HCT116 (cell line): Measurements from ENCODE around the gene DHCR7. TPM values are rescaled to one million over a fixed set of nuclear protein-coding genes. Genes with fewer than 3 reads are reported as not detected.

Source experiments
- ATAC-seq: fragments of 200-7000 bp; cut with Tn5 transposase; 2 replicates; pipeline ENCODE4 v1.9.1; 2020; ENCODE audit warnings: mild to moderate bottlenecking, moderate library complexity
- BruUV-seq: library from RNA; stranded (reverse); fragments of 400-500 nt; replicated peaks from 2 replicates; lab custom pipeline; 2021; lab: Mats Ljungman, UMichigan
- CTCF ChIA-PET: fragments of 300-600 bp; sonication (Branson Sonifier 250); formaldehyde crosslinking; loops from one replicate; lab custom pipeline; 2021; ENCODE audit warnings: antibody characterized with exemption; lab: Charles Lee
- POLR2A ChIA-PET: fragments of 300-600, 350-600 bp; sonication (Branson Sonifier 250); formaldehyde crosslinking; loops from one replicate; lab custom pipeline; 2021; ENCODE audit warnings: antibody characterized with exemption; lab: Charles Lee
- RAD21 ChIA-PET, 2 experiments: fragments of 300-600 bp; sonication (Branson Sonifier 250); formaldehyde crosslinking; loops; one replicate each; lab custom pipeline; 2023; ENCODE audit warnings: low total read pairs in 2 of 2; ENCODE audit not compliant: uncharacterized antibody in 2 of 2, unreplicated experiment in 2 of 2, low non-redundant PET in 1 of 2; lab: Charles Lee
- DNase-seq: peaks from one replicate; pipeline ENCODE4 v3.0.0-alpha.2; 2010; ENCODE audit warnings: low read depth, low spot score
- H2AFZ ChIP-seq: fragments of 200-600 bp; shearing (Covaris generic), sonication (generic); 2 replicates; pipeline ENCODE4 v1.6.1; 2017; ENCODE audit warnings: low read depth, mixed run types, mixed read lengths, antibody characterized with exemption, low read length; ENCODE audit not compliant: poor library complexity, severe bottlenecking
- H3K27ac ChIP-seq: 2 replicates; pipeline ENCODE4 v1.5.1; 2012; ENCODE audit warnings: low read depth, low read length
- H3K27me3 ChIP-seq: fragments of 200-600 bp; sonication (generic); 2 replicates; pipeline ENCODE4 v1.6.1; 2016; ENCODE audit warnings: mixed run types, low read length, mixed read lengths; ENCODE audit not compliant: insufficient read depth
- H3K36me3 ChIP-seq, 2 experiments: fragments of 200-500 bp in 1 of 2; fragments of 200-600 bp in 1 of 2; sonication (Bioruptor generic) in 1 of 2; sonication (generic) in 1 of 2; 2 replicates each; pipeline versions ENCODE4 v1.5.1 to v1.6.1; 2014 to 2016; ENCODE audit warnings: low read length in 2 of 2, inconsistent platforms in 1 of 2, mixed read lengths in 1 of 2, mixed run types in 1 of 2; ENCODE audit not compliant: insufficient read depth in 2 of 2, control insufficient read depth in 1 of 2
- H3K4me1 ChIP-seq, 2 experiments: fragments of 200-600 bp in 1 of 2; sonication (generic) in 1 of 2; 2 replicates each; pipeline versions ENCODE4 v1.5.1 to v1.6.1; 2012 to 2017; ENCODE audit warnings: low read length in 2 of 2, inconsistent platforms in 1 of 2, mild to moderate bottlenecking in 1 of 2, mixed read lengths in 1 of 2, mixed run types in 1 of 2, moderate library complexity in 1 of 2; ENCODE audit not compliant: insufficient read depth in 2 of 2, control insufficient read depth in 1 of 2
- H3K4me2 ChIP-seq: fragments of 200-600 bp; sonication (generic); 2 replicates; pipeline ENCODE4 v1.6.1; 2017; ENCODE audit warnings: mixed run types, low read length, mixed read lengths
- H3K4me3 ChIP-seq, 2 experiments: fragments of 200-600 bp in 1 of 2; sonication (generic) in 1 of 2; replicated peaks in 1 of 2; 2 replicates each; pipeline ENCODE4 v1.5.1; 2011 to 2016; ENCODE audit warnings: low read length in 2 of 2, control low read depth in 1 of 2, low read depth in 1 of 2, mild to moderate bottlenecking in 1 of 2, mixed read lengths in 1 of 2, mixed run types in 1 of 2
- H3K79me2 ChIP-seq: fragments of 200-600 bp; sonication (generic); 2 replicates; pipeline ENCODE4 v1.6.1; 2017; ENCODE audit warnings: mild to moderate bottlenecking, mixed run types, low read length, moderate library complexity, mixed read lengths; ENCODE audit not compliant: insufficient read depth
- H3K9ac ChIP-seq: fragments of 200-600 bp; sonication (generic); 2 replicates; pipeline ENCODE4 v1.6.1; 2016; ENCODE audit warnings: low read length, mixed read lengths
- H3K9me2 ChIP-seq: fragments of 200-600 bp; sonication (generic), shearing (Covaris generic); 2 replicates; pipeline ENCODE4 v1.6.1; 2017; ENCODE audit warnings: mixed run types, mild to moderate bottlenecking, moderate library complexity; ENCODE audit not compliant: insufficient read depth
- H3K9me3 ChIP-seq, 2 experiments: fragments of 200-500 bp in 1 of 2; fragments of 200-600 bp in 1 of 2; sonication (Bioruptor generic) in 1 of 2; sonication (generic) in 1 of 2; 2 replicates each; pipeline ENCODE4 v1.6.1; 2014 to 2017; ENCODE audit warnings: low read length in 2 of 2, mixed read lengths in 2 of 2, inconsistent platforms in 1 of 2, low read depth in 1 of 2, mild to moderate bottlenecking in 1 of 2, mixed run types in 1 of 2, moderate library complexity in 1 of 2; ENCODE audit not compliant: control insufficient read depth in 1 of 2, insufficient read depth in 1 of 2
- H4K20me1 ChIP-seq: fragments of 200-600 bp; sonication (generic), shearing (Covaris generic); 2 replicates; pipeline ENCODE4 v1.6.1; 2017; ENCODE audit warnings: mixed run types, mild to moderate bottlenecking, moderate library complexity; ENCODE audit not compliant: insufficient read depth
- CBX3 ChIP-seq: IDR thresholded peaks from 2 replicates; pipeline ENCODE4 v1.6.1; 2012; ENCODE audit warnings: low read depth
- CEBPB ChIP-seq: IDR thresholded peaks from 2 replicates; pipeline ENCODE4 v1.6.1; 2012; ENCODE audit warnings: low read depth
- EGR1 ChIP-seq: IDR thresholded peaks from 2 replicates; pipeline ENCODE4 v1.6.1; 2012; ENCODE audit warnings: low read depth
- EZH2 ChIP-seq: fragments of 200-600 bp; sonication (generic); IDR thresholded peaks from 2 replicates; pipeline ENCODE4 v1.6.1; 2017; ENCODE audit warnings: antibody characterized with exemption, mixed run types
- POLR2A ChIP-seq: IDR thresholded peaks from 2 replicates; pipeline ENCODE4 v1.7.0; 2011; ENCODE audit warnings: borderline replicate concordance; ENCODE audit not compliant: insufficient read depth, insufficient read length; ENCODE audit errors: extremely low read depth
- RAD21 ChIP-seq: IDR thresholded peaks from 2 replicates; pipeline ENCODE4 v1.6.1; 2012; ENCODE audit warnings: low read depth, mild to moderate bottlenecking
- TCF7L2 ChIP-seq: IDR thresholded peaks from 2 replicates; pipeline ENCODE4 v1.7.0; 2011; ENCODE audit warnings: borderline replicate concordance, inconsistent platforms; ENCODE audit not compliant: insufficient read depth, insufficient read length; ENCODE audit errors: extremely low read depth
- YY1 ChIP-seq: IDR thresholded peaks from 2 replicates; pipeline ENCODE4 v1.6.1; 2011; ENCODE audit warnings: low read length, low read depth, moderate library complexity, mild to moderate bottlenecking; ENCODE audit not compliant: insufficient replicate concordance; ENCODE audit errors: extremely low read depth
- ZFX ChIP-seq: fragments of 450-650 bp; IDR thresholded peaks from 2 replicates; pipeline ENCODE4 v1.6.1; 2017
- intact Hi-C: fragments of 100-400 bp; cut with micrococcal nuclease; formaldehyde crosslinking; loops from 2 replicates; pipeline ENCODE4 v1.10.0; 2022
- total RNA-seq: library from RNA; stranded (reverse); gene quantifications from one replicate; pipeline ENCODE4 v1.2.1, GENCODE V29; 2021; ENCODE audit not compliant: unreplicated experiment
- TF ChIP-seq, protein P1 (sequence below): IDR thresholded peaks from 2 replicates; pipeline ENCODE4 v1.6.1; 2012; ENCODE audit warnings: low read depth
- TF ChIP-seq, protein P2 (sequence below), 3 experiments: fragments of 200-600 bp in 1 of 3; sonication (generic) in 1 of 3; IDR thresholded peaks in 2 of 3; conservative IDR thresholded peaks in 1 of 3; 2 replicates each; pipeline ENCODE4 v1.5.1; 2012 to 2017; ENCODE audit warnings: low read depth in 2 of 3, low read length in 2 of 3, antibody characterized with exemption in 1 of 3, borderline replicate concordance in 1 of 3, control low read depth in 1 of 3, mild to moderate bottlenecking in 1 of 3, mixed read lengths in 1 of 3, mixed run types in 1 of 3, moderate library complexity in 1 of 3; ENCODE audit not compliant: insufficient read depth in 1 of 3
- TF ChIP-seq, protein P3 (sequence below): IDR thresholded peaks from 2 replicates; pipeline ENCODE4 v1.6.1; 2012

DHCR7 gene
- total RNA-seq, 1 experiment from 2014 or later: 115 TPM

DNA sequence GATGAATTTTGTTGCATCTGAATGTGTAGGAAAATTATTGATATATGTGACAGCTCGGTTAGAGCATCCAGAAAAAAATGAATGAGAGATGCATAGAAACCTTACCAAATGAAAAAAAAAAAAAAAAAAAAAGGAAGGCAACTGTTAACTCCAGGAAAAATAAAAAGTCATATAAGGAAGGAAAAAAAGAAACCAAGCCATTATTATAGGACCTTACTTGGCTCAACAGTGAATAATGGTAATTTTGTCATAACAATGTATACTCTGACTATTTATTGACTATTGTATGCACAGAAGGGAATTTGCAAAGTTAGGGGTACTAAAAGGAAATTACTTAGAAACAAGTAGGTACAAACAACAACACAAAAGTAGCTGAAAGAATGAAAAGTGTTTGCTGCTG is 2.0 kb downstream of the DHCR7 start:
- BruUV-seq: no TSS peak
- ChIA-PET RAD21 (no interaction called here), CTCF (no interaction called here), POLR2A (interaction anchor here (0.6 kb wide), 1 partner anchor 1801 kb away, joined by 3 read pairs; no protein-coding TSS in a partner anchor)
- H3K9ac ChIP-seq: no peak overlapping the region
- no peaks in the 10 kb centered on the region for H3K9me2 ChIP-seq
- peaks cover 0 to 4% of the 10 kb centered on the region in 2 experiments; a peak in 1 of 4 replicates for H3K9me3 ChIP-seq
- H3K79me2 ChIP-seq: peaks cover 31% of the 10 kb centered on the region
- peaks cover 30 to 46% of the 10 kb centered on the region in 2 experiments for H3K36me3 ChIP-seq
- no peaks in the 10 kb centered on the region for H3K27me3 ChIP-seq
- DNase-seq (no peak), ATAC-seq (no peak)
- no peak overlapping the region for H2AFZ ChIP-seq
- intact Hi-C loops: no loop called here
- no peak overlapping the region for H3K4me3 ChIP-seq
- peaks cover 5 to 16% of the 10 kb centered on the region in 2 experiments; a peak in 3 of 4 replicates for H3K4me1 ChIP-seq
- no peak overlapping the region for H3K27ac ChIP-seq
- no peak overlapping the region for H3K4me2 ChIP-seq
- TF ChIP-seq CEBPB (no peak), TCF7L2 (no peak), EGR1 (no peak), CBX3 (no peak)
- TF ChIP-seq, protein P1, sequence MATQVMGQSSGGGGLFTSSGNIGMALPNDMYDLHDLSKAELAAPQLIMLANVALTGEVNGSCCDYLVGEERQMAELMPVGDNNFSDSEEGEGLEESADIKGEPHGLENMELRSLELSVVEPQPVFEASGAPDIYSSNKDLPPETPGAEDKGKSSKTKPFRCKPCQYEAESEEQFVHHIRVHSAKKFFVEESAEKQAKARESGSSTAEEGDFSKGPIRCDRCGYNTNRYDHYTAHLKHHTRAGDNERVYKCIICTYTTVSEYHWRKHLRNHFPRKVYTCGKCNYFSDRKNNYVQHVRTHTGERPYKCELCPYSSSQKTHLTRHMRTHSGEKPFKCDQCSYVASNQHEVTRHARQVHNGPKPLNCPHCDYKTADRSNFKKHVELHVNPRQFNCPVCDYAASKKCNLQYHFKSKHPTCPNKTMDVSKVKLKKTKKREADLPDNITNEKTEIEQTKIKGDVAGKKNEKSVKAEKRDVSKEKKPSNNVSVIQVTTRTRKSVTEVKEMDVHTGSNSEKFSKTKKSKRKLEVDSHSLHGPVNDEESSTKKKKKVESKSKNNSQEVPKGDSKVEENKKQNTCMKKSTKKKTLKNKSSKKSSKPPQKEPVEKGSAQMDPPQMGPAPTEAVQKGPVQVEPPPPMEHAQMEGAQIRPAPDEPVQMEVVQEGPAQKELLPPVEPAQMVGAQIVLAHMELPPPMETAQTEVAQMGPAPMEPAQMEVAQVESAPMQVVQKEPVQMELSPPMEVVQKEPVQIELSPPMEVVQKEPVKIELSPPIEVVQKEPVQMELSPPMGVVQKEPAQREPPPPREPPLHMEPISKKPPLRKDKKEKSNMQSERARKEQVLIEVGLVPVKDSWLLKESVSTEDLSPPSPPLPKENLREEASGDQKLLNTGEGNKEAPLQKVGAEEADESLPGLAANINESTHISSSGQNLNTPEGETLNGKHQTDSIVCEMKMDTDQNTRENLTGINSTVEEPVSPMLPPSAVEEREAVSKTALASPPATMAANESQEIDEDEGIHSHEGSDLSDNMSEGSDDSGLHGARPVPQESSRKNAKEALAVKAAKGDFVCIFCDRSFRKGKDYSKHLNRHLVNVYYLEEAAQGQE: no peak
- TF ChIP-seq, all 23 proteins: peak for 0
- H4K20me1 ChIP-seq: no peaks in the 10 kb centered on the region

DNA sequence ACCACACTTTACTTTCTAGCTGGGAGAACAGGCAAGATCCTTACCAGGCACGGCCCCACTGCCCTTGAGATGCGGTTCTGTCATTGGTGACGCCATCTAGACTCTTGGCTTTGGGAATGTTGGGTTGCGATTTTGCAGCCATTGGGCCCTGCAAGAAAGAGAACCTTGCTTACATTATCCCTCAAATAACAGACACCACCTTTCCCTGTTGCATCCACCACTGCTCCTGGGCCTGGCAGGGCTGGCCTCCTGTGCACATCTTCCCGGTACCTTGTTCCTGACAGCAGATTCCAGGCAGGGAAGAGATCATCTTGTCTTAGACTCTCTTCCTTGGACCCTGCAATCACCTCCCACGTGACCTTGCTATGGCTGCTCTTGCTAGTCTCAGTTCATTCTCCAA is 3.4 kb downstream of the DHCR7 start:
- RAD21 ChIA-PET: no interaction called here
- Histone ChIP-seq H3K27ac (no peak overlapping the region), H3K4me1 (peaks cover 3 to 15% of the 10 kb centered on the region in 2 experiments; a peak in 3 of 4 replicates), H3K9ac (no peak overlapping the region), H3K9me2 (no peaks in the 10 kb centered on the region), H3K4me2 (no peak overlapping the region), H3K4me3 (no peak overlapping the region), H3K9me3 (peaks cover 0 to 4% of the 10 kb centered on the region in 2 experiments; a peak in 1 of 4 replicates), H3K36me3 (peaks cover 38 to 43% of the 10 kb centered on the region in 2 experiments), H3K79me2 (peaks cover 18% of the 10 kb centered on the region), H4K20me1 (no peaks in the 10 kb centered on the region), H2AFZ (no peak overlapping the region), H3K27me3 (no peaks in the 10 kb centered on the region)
- DNase-seq: no peak
- intact Hi-C loops: no loop called here
- POLR2A ChIA-PET: no interaction called here
- no TSS peak for BruUV-seq
- no peak for TF ChIP-seq TCF7L2
- no peak for TF ChIP-seq CEBPB
- TF ChIP-seq, protein P2, sequence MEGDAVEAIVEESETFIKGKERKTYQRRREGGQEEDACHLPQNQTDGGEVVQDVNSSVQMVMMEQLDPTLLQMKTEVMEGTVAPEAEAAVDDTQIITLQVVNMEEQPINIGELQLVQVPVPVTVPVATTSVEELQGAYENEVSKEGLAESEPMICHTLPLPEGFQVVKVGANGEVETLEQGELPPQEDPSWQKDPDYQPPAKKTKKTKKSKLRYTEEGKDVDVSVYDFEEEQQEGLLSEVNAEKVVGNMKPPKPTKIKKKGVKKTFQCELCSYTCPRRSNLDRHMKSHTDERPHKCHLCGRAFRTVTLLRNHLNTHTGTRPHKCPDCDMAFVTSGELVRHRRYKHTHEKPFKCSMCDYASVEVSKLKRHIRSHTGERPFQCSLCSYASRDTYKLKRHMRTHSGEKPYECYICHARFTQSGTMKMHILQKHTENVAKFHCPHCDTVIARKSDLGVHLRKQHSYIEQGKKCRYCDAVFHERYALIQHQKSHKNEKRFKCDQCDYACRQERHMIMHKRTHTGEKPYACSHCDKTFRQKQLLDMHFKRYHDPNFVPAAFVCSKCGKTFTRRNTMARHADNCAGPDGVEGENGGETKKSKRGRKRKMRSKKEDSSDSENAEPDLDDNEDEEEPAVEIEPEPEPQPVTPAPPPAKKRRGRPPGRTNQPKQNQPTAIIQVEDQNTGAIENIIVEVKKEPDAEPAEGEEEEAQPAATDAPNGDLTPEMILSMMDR (IDR thresholded peaks at IDR 0.05 in 2 of 3, conservative IDR thresholded peaks at IDR 0.05 in 1 of 3; ENCODE audit: borderline replicate concordance in 1 of 3, insufficient read depth in 1 of 3, low read depth in 2 of 3, low read length in 2 of 3): no peak
- TF ChIP-seq YY1: no peak
- no peak for TF ChIP-seq RAD21
- TF ChIP-seq, protein P3, sequence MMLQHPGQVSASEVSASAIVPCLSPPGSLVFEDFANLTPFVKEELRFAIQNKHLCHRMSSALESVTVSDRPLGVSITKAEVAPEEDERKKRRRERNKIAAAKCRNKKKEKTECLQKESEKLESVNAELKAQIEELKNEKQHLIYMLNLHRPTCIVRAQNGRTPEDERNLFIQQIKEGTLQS: no peak
- TF ChIP-seq EZH2: no peak
- TF ChIP-seq POLR2A: no peak
- TF ChIP-seq ZFX: no peak
- CTCF ChIA-PET: no interaction called here
- ATAC-seq: no peak
